Gastrocnemius medialis (tissue), 4 donors: Measurements from ENCODE around the gene GGA1.

Experiments used
- POLR2A ChIP-seq, 2 donors: fragments of 450-650 bp; IDR thresholded peaks; one replicate each; pipeline ENCODE4 v1.6.1; 2017; ENCODE audit warnings: antibody characterized with exemption in 2 of 2, mild to moderate bottlenecking in 2 of 2, moderate library complexity in 2 of 2
- TF ChIP-seq, protein P1 (sequence below), 5 experiments: fragments of 450-650 bp in 3 of 5; fragments of 200-600 bp in 2 of 5; sonication (generic) in 2 of 5; IDR thresholded peaks in 4 of 5; conservative IDR thresholded peaks in 1 of 5; 1 replicate in 4 of 5; 2 replicates in 1 of 5; pipeline ENCODE4 v1.5.1; 2016 to 2019; ENCODE audit warnings: antibody characterized with exemption in 5 of 5, mild to moderate bottlenecking in 3 of 5, moderate library complexity in 3 of 5

DNA sequence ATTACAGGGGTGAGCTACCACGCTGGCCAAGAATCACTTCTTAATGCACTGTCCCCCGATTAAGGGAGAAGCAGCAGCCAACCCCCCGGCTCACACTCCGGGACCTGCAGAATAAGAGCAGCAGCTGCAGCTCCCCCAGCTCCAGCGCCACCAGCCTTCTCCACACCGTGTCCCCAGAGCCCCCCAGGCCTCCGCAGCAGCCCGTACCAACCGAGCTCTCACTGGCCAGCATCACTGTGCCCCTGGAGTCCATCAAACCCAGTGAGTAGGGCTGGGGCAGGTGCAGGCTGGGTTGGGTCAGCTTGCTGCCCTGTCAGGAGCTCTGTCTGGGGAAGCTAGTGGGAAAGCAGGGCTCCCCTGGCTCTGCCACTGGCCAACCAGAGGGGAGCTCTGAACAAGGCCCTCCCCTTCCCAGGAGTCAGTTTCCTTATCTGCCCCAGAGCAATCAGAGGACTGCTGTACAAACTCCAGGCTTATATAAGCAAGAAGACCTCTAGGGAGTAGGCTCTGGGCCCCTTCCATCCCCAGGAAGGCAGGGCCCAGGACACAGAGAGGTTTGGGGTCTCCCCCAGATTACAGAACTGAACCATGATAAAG lies 22.3 kb downstream of the GGA1 start:
- TF ChIP-seq POLR2A (IDR thresholded peaks at IDR 0.05): no peak
- TF ChIP-seq, protein P1, sequence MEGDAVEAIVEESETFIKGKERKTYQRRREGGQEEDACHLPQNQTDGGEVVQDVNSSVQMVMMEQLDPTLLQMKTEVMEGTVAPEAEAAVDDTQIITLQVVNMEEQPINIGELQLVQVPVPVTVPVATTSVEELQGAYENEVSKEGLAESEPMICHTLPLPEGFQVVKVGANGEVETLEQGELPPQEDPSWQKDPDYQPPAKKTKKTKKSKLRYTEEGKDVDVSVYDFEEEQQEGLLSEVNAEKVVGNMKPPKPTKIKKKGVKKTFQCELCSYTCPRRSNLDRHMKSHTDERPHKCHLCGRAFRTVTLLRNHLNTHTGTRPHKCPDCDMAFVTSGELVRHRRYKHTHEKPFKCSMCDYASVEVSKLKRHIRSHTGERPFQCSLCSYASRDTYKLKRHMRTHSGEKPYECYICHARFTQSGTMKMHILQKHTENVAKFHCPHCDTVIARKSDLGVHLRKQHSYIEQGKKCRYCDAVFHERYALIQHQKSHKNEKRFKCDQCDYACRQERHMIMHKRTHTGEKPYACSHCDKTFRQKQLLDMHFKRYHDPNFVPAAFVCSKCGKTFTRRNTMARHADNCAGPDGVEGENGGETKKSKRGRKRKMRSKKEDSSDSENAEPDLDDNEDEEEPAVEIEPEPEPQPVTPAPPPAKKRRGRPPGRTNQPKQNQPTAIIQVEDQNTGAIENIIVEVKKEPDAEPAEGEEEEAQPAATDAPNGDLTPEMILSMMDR (IDR thresholded peaks at IDR 0.05 in 4 of 5, conservative IDR thresholded peaks at IDR 0.05 in 1 of 5): no peak
